ENCODE results near the gene MAGI2. TPM values are rescaled to one million over a fixed set of nuclear protein-coding genes. Genes with fewer than 3 reads are reported as not detected.

The MAGI2 gene
- total RNA-seq, 1 experiment from 2014 or later: 0.07 TPM

GRCh38 chr7:78747592-78747991, 705.9 kb downstream of the MAGI2 start:
- BruUV-seq (replicated peaks): no TSS peak
- DNase-seq (ENCODE audit: unreplicated experiment): no peak
- no peaks in the 10 kb centered on the region for H3K4me1 Mint-ChIP-seq (ENCODE audit: insufficient read depth, unreplicated experiment)
- TF ChIP-seq, protein P1, sequence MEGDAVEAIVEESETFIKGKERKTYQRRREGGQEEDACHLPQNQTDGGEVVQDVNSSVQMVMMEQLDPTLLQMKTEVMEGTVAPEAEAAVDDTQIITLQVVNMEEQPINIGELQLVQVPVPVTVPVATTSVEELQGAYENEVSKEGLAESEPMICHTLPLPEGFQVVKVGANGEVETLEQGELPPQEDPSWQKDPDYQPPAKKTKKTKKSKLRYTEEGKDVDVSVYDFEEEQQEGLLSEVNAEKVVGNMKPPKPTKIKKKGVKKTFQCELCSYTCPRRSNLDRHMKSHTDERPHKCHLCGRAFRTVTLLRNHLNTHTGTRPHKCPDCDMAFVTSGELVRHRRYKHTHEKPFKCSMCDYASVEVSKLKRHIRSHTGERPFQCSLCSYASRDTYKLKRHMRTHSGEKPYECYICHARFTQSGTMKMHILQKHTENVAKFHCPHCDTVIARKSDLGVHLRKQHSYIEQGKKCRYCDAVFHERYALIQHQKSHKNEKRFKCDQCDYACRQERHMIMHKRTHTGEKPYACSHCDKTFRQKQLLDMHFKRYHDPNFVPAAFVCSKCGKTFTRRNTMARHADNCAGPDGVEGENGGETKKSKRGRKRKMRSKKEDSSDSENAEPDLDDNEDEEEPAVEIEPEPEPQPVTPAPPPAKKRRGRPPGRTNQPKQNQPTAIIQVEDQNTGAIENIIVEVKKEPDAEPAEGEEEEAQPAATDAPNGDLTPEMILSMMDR (IDR thresholded peaks at IDR 0.05; ENCODE audit: unreplicated experiment): no peak
- no peaks in the 10 kb centered on the region for H3K36me3 Mint-ChIP-seq (ENCODE audit: insufficient read depth, unreplicated experiment)
- H3K27ac Mint-ChIP-seq (ENCODE audit: low read depth, unreplicated experiment): no peak overlapping the region
- intact Hi-C loops (cut with micrococcal nuclease): no loop called here
- no peak overlapping the region for H3K4me3 Mint-ChIP-seq (ENCODE audit: unreplicated experiment)
- ChIA-PET POLR2A (no interaction called here), CTCF (no interaction called here)
- H3K9me3 Mint-ChIP-seq (ENCODE audit: unreplicated experiment): no peaks in the 10 kb centered on the region
- H3K27me3 Mint-ChIP-seq (ENCODE audit: insufficient read depth, unreplicated experiment): peaks cover 63% of the 10 kb centered on the region

- ChIA-PET CTCF (no interaction called here), POLR2A (interaction anchor here (0.6 kb wide), 1 partner anchor 720 kb away, joined by 4 read pairs; no protein-coding TSS in a partner anchor)
- H3K9me3 Mint-ChIP-seq (ENCODE audit: unreplicated experiment): no peaks in the 10 kb centered on the region
- H3K36me3 Mint-ChIP-seq (ENCODE audit: insufficient read depth, unreplicated experiment): no peaks in the 10 kb centered on the region
- no peaks in the 10 kb centered on the region for H3K4me1 Mint-ChIP-seq (ENCODE audit: insufficient read depth, unreplicated experiment)
- TF ChIP-seq, protein P1 (IDR thresholded peaks at IDR 0.05; ENCODE audit: unreplicated experiment): no peak
- H3K4me3 Mint-ChIP-seq (ENCODE audit: unreplicated experiment): no peak overlapping the region
- H3K27me3 Mint-ChIP-seq (ENCODE audit: insufficient read depth, unreplicated experiment): peaks cover 69% of the 10 kb centered on the region
- no TSS peak for BruUV-seq (replicated peaks)
- H3K27ac Mint-ChIP-seq (ENCODE audit: low read depth, unreplicated experiment): no peak overlapping the region
- DNase-seq (ENCODE audit: unreplicated experiment): no peak
- intact Hi-C loops (cut with micrococcal nuclease): no loop called here
Observed at GRCh38 chr7:78746301-78746700, 707.2 kb downstream of the MAGI2 start.

DNA sequence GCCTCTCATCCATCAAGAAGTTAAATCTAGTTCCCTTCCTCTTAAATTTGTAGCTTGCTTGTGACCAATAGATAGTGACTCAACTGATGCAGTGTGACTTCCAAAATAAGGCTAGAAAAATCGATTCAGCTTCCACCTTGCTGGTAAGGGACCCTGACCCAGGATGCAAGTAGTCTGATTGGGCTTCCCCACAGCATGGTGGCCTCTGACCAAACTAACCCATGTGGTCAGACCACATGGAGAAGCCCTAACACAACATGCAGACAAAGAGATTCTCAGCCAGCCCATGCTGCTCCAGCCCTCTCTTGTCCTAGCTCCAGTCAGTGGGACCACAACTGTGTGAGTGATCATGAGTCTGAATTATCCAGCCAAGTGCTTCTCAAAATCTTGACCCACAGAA, 710.8 kb downstream of the MAGI2 start:
- H3K27me3 Mint-ChIP-seq (ENCODE audit: insufficient read depth, unreplicated experiment): peaks cover 48% of the 10 kb centered on the region
- no peak overlapping the region for H3K4me3 Mint-ChIP-seq (ENCODE audit: unreplicated experiment)
- POLR2A ChIA-PET: interaction anchor here (0.7 kb wide), 1 partner anchor 26 kb away, joined by 3 read pairs; no protein-coding TSS in a partner anchor
- intact Hi-C loops (cut with micrococcal nuclease): no loop called here
- BruUV-seq (replicated peaks): no TSS peak
- TF ChIP-seq, protein P1 (IDR thresholded peaks at IDR 0.05; ENCODE audit: unreplicated experiment): no peak
- CTCF ChIA-PET: no interaction called here
- no peak overlapping the region for H3K27ac Mint-ChIP-seq (ENCODE audit: low read depth, unreplicated experiment)
- H3K36me3 Mint-ChIP-seq (ENCODE audit: insufficient read depth, unreplicated experiment): no peaks in the 10 kb centered on the region
- no peaks in the 10 kb centered on the region for H3K9me3 Mint-ChIP-seq (ENCODE audit: unreplicated experiment)
- no peaks in the 10 kb centered on the region for H3K4me1 Mint-ChIP-seq (ENCODE audit: insufficient read depth, unreplicated experiment)
- no peak for DNase-seq (ENCODE audit: unreplicated experiment)

GRCh38 chr7:78736548-78736947, 716.9 kb downstream of the MAGI2 start:
- TF ChIP-seq, protein P1 (IDR thresholded peaks at IDR 0.05; ENCODE audit: unreplicated experiment): no peak
- Mint-ChIP-seq H3K27ac (ENCODE audit: low read depth, unreplicated experiment) (no peak overlapping the region), H3K4me1 (ENCODE audit: insufficient read depth, unreplicated experiment) (no peaks in the 10 kb centered on the region), H3K4me3 (ENCODE audit: unreplicated experiment) (no peak overlapping the region), H3K36me3 (ENCODE audit: insufficient read depth, unreplicated experiment) (no peaks in the 10 kb centered on the region), H3K9me3 (ENCODE audit: unreplicated experiment) (no peaks in the 10 kb centered on the region), H3K27me3 (ENCODE audit: insufficient read depth, unreplicated experiment) (peaks cover 27% of the 10 kb centered on the region)
- no TSS peak for BruUV-seq (replicated peaks)
- no peak for DNase-seq (ENCODE audit: unreplicated experiment)
- ChIA-PET POLR2A (no interaction called here), CTCF (interaction anchor here (0.6 kb wide), 1 partner anchor 169 kb away, joined by 3 read pairs; no protein-coding TSS in a partner anchor)
- intact Hi-C loops (cut with micrococcal nuclease): no loop called here

Measured in MCF 10A (cell line).